Femur (tissue), 1 donor: ENCODE measurements around the gene CLIP2.

Experiments
- DNase-seq: peaks from one replicate; pipeline ENCODE4 v3.0.0-alpha.2; 2017

The CLIP2 gene

DNA sequence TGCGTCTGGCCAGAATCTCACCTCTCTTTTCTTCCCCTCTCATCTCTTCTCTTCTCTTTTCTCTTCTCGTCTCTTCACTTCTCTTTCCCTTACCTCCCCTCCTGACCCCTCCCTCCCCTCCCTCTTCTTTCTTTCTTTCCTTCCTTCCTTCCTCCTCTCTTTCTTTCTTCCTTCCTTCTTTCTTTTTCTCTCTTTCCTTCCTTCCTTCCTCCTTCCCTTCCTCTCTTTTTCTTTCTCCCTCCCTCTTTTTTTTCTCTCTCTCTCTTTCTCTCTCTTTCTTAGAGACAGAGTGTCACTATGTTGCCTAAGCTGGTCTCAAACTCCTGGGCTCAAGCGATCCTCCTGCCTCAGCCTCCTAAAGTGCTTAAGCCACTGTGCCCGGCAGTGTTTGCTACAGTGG is 159.9 kb downstream of the CLIP2 start:
- no peak for DNase-seq

DNA sequence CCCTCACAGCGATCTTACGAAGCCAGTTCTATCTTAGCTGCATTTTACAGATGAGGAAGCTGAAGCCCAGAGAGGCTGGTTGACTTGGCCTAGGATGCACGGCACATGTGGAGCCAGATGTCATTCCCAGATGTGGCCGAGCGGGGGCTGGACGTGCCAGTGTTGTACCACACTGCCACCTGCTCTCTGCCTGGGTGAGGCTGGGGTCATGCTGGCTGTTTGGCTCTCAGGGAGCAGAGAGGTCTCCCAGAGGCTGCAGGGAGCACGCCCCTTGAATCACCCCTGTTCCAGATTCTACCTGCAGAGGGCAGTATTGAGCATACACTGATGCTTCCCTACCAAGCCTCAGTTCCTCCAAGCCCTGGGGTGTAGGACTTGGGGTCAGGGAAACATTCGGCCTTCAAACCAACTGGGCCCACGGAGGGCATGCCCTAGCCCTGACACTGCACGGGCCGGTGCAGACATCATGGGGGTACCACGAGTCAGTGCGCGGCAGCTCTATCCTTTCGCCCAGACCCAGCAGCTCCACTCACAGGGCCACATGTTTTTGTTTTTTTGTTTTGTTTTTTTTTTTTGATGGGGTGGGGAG is 160.7 kb downstream of the CLIP2 start:
- DNase-seq: no peak

DNA sequence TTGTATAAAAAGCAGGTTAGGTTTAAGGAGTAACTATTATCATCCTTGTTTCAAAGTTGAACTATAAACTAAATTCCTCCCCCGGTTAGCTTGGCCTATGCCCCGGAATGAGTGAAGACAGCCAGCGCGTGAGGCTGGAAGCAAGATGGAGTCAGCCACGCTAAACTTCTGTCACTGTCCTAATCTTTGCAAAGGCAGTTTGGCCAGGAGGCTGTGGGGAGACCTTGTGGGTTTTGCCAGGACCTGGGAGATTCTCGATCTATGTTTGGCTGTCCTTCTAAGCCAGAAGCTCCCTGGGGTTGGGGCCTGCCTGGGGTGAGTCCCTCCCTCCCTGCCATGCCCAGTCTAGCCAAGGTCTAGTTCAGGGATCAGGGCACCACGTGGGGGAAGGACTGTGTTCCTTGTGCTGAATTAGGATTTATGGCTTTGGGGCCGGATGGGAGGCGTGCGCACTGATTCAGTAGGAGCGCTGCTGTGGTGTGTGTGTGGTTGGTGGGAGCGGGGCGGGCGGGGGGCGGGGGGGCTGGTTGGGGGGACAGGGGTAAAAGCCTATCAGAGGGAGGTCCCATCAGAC is 163.6 kb downstream of the CLIP2 start:
- DNase-seq: peak; percentile 62

- peak; percentile 88 for DNase-seq
Measured at GRCh38 chr7:74453322-74454011, 164.3 kb downstream of the CLIP2 start, which contains the start of gene GTF2IRD1. TSS of gene GTF2IRD1 (plus strand) at chr7:74453906. CDS start at chr7:74508081, 54,175 bp downstream.

DNA sequence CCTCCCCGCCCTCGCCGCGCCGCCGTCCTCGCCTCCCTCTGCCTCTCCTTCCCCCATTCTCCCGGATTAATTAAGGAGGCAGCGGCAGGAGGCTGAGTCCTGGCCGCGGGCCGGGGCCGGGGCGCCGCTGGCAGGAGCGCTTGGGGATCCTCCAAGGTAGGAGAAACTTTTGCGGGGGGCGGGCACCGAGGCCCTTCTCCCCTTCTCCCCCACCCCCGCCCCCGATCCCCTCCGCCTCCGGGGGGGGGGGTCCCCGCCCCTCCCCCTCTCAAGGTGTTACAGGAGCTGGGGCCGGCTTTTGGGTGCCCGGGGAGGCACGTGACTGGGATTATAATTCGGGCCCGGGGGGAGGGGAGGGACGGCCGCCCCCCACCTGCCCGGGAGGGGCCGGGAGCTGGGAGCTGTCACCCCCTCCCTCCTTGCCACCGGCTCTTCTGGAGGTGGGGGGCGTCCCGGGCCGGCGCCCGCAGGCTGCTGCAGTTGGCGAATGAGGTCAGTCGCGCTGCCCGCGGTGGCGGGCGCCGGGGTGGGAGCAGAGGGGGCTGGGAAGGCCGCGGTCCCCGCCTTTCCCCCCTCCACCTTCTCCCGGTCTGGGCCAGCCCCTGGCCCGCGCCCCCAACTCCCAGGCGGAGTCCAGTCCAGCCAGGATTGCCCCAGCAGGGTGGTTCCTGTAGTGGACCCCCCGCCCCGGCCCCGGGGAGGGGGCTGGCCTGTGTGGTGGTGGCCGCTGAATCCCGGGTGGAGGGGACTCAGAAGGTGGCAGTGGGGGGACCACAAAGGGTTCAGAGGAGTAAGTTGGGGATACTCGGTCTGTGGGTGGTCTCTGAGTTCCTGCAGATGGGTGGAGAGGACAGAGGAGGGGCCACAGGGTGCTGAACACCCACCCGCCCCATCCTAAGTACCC is 165.1 kb downstream of the CLIP2 start:
- peak; percentile 50 for DNase-seq

GRCh38 chr7:74454925-74455288 is 165.7 kb downstream of the CLIP2 start:
- peak; percentile 40 for DNase-seq

DNA sequence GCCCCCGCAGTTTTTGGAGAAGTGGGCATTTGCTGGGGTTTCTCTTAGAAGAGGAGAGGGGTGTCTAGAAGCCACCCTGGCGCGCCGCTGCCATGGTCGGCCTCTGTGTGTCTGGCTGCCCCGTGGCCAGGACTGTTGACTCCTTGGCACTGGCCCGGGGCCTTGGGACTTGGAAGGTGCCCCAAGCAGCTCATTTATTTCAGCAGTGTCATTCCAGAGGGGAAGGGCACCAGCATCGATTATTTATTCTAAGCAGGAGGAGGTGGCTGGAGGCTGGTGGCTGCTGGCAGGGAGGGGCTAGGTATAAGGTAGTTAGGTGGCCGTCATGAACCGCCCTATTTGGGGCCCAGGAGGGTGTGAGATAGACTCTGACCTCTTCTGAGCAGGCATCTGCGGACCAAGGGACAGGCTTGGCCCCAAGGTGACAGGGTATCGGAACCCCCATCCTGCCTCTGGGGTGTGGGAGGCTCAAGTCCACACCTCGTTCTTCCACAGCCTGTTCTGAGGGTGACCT is 166.1 kb downstream of the CLIP2 start:
- DNase-seq: no peak
